SK-N-SH (cell line): ENCODE data around the gene KIF3B. TPM values are rescaled to one million over a fixed set of nuclear protein-coding genes. Genes with fewer than 3 reads are reported as not detected.

Experiments used
- CTCF ChIA-PET: fragments of 300-600, 350-600 bp; formaldehyde crosslinking; extraction: SDS; loops from one replicate; lab custom pipeline; 2021; lab: Yijun Ruan, JAX
- POLR2A ChIA-PET: fragments of 350-600 bp; sonication (Branson Sonifier 250); formaldehyde crosslinking; extraction: SDS; loops from one replicate; lab custom pipeline; 2020; ENCODE audit warnings: antibody characterized with exemption, inconsistent platforms; lab: Yijun Ruan, JAX
- DNase-seq: peaks from one replicate; pipeline ENCODE4 v3.0.0; 2012
- H2AFZ ChIP-seq: fragments of 200-600 bp; sonication (generic); 2 replicates; pipeline ENCODE4 v1.8.1; 2016; ENCODE audit warnings: antibody characterized with exemption, mild to moderate bottlenecking, low read depth
- H3F3A ChIP-seq: fragments of 200-600 bp; sonication (generic); replicated peaks from 2 replicates; pipeline ENCODE3; 2016; ENCODE audit warnings: antibody characterized with exemption, mild to moderate bottlenecking; ENCODE audit not compliant: insufficient read depth
- H3K27ac ChIP-seq, 2 experiments: fragments of 200-500 bp in 1 of 2; fragments of 200-600 bp in 1 of 2; sonication (Bioruptor generic) in 1 of 2; sonication (generic), shearing (Covaris generic) in 1 of 2; 2 replicates each; pipeline versions ENCODE4 v1.5.1 to v1.6.1; 2014 to 2016; ENCODE audit warnings: low read depth in 2 of 2, inconsistent platforms in 1 of 2, low read length in 1 of 2, mild to moderate bottlenecking in 1 of 2, mixed read lengths in 1 of 2
- H3K27me3 ChIP-seq: fragments of 200-600 bp; sonication (generic), shearing (Covaris generic); 2 replicates; pipeline ENCODE4 v1.6.1; 2016; ENCODE audit warnings: mixed run types; ENCODE audit not compliant: insufficient read depth
- H3K36me3 ChIP-seq, 2 experiments: fragments of 200-500 bp in 1 of 2; fragments of 200-600 bp in 1 of 2; sonication (Bioruptor generic) in 1 of 2; sonication (generic) in 1 of 2; replicated peaks in 1 of 2; 2 replicates each; pipeline versions ENCODE3 to v1.5.1; 2014 to 2016; ENCODE audit warnings: low read length in 1 of 2, mild to moderate bottlenecking in 1 of 2; ENCODE audit not compliant: insufficient read depth in 2 of 2, control insufficient read depth in 1 of 2
- H3K4me1 ChIP-seq, 2 experiments: fragments of 200-500 bp in 1 of 2; fragments of 200-600 bp in 1 of 2; sonication (Bioruptor generic) in 1 of 2; sonication (generic), shearing (Covaris generic) in 1 of 2; 2 replicates each; pipeline versions ENCODE4 v1.5.1 to v1.6.1; 2014 to 2016; ENCODE audit warnings: low read depth in 1 of 2, low read length in 1 of 2, mixed run types in 1 of 2; ENCODE audit not compliant: insufficient read depth in 2 of 2, control insufficient read depth in 1 of 2
- H3K4me2 ChIP-seq: fragments of 200-600 bp; sonication (generic), shearing (Covaris generic); 2 replicates; pipeline ENCODE4 v1.6.1; 2017; ENCODE audit warnings: mixed run types
- H3K4me3 ChIP-seq, 2 experiments: fragments of 200-500 bp in 1 of 2; fragments of 200-600 bp in 1 of 2; sonication (Bioruptor generic) in 1 of 2; sonication (generic), shearing (Covaris generic) in 1 of 2; 2 replicates each; pipeline versions ENCODE4 v1.5.1 to v1.8.1; 2014 to 2016; ENCODE audit warnings: low read depth in 2 of 2, inconsistent platforms in 1 of 2, low read length in 1 of 2, mild to moderate bottlenecking in 1 of 2, mixed read lengths in 1 of 2, moderate library complexity in 1 of 2
- H3K79me2 ChIP-seq: fragments of 200-600 bp; sonication (generic); 2 replicates; pipeline ENCODE4 v1.8.1; 2017; ENCODE audit warnings: mild to moderate bottlenecking; ENCODE audit not compliant: insufficient read depth
- H3K9ac ChIP-seq: fragments of 200-600 bp; sonication (generic); 2 replicates; pipeline ENCODE4 v1.6.1; 2017; ENCODE audit warnings: mixed run types
- H3K9me2 ChIP-seq: fragments of 200-600 bp; sonication (generic); 2 replicates; pipeline ENCODE4 v1.6.1; 2017; ENCODE audit warnings: mixed run types
- H3K9me3 ChIP-seq: fragments of 200-600 bp; sonication (generic); 2 replicates; pipeline ENCODE4 v1.6.1; 2017; ENCODE audit warnings: mixed run types, mild to moderate bottlenecking, moderate library complexity
- H4K20me1 ChIP-seq: fragments of 200-600 bp; sonication (generic); 2 replicates; pipeline ENCODE4 v1.6.1; 2017; ENCODE audit warnings: mild to moderate bottlenecking, mixed run types; ENCODE audit not compliant: insufficient read depth
- GABPA ChIP-seq: IDR thresholded peaks from 2 replicates; pipeline ENCODE4 v1.4.0; 2012; ENCODE audit warnings: low read depth, mild to moderate bottlenecking
- JUND ChIP-seq: IDR thresholded peaks from 2 replicates; pipeline ENCODE4 v1.4.0; 2012
- MAX ChIP-seq: IDR thresholded peaks from 2 replicates; pipeline ENCODE4 v1.4.0; 2012; ENCODE audit warnings: low read depth
- NFIC ChIP-seq: IDR thresholded peaks from 2 replicates; pipeline ENCODE4 v1.4.0; 2012; ENCODE audit warnings: borderline replicate concordance
- RCOR1 ChIP-seq: fragments of 150-350 bp; IDR thresholded peaks from 2 replicates; pipeline ENCODE4 v1.6.1; 2017; ENCODE audit warnings: antibody characterized with exemption, low read length
- RFX5 ChIP-seq: IDR thresholded peaks from 2 replicates; pipeline ENCODE4 v1.6.1; 2012; ENCODE audit warnings: mild to moderate bottlenecking, improper control_type of control experiment, low read length
- SIN3A ChIP-seq: IDR thresholded peaks from 2 replicates; pipeline ENCODE4 v1.6.1; 2012; ENCODE audit warnings: low read depth, mild to moderate bottlenecking, low read length, moderate library complexity, borderline replicate concordance
- TAF1 ChIP-seq: IDR thresholded peaks from 2 replicates; pipeline ENCODE4 v1.6.1; 2012; ENCODE audit warnings: low read depth, mild to moderate bottlenecking, low read length, moderate library complexity, borderline replicate concordance
- TCF12 ChIP-seq: IDR thresholded peaks from 2 replicates; pipeline ENCODE4 v1.4.0; 2012
- TEAD4 ChIP-seq: IDR thresholded peaks from 2 replicates; pipeline ENCODE4 v1.4.0; 2012; ENCODE audit warnings: mild to moderate bottlenecking, borderline replicate concordance; ENCODE audit not compliant: insufficient read depth
- USF2 ChIP-seq: fragments of 150-350 bp; IDR thresholded peaks from 2 replicates; pipeline ENCODE4 v1.6.1; 2017; ENCODE audit warnings: antibody characterized with exemption, low read length, low read depth, borderline replicate concordance
- YY1 ChIP-seq: IDR thresholded peaks from 2 replicates; pipeline ENCODE4 v1.4.0; 2012; ENCODE audit warnings: low read depth, mild to moderate bottlenecking
- whole genome bisulfite sequencing: methylation state at CpG from one replicate; pipeline ENCODE4 v1.1.6; 2017; ENCODE audit warnings: low lambda C conversion rate; 5-methylcytosine and 5-hydroxymethylcytosine counted together
- polyA plus RNA-seq, 3 experiments: library from polyadenylated mRNA; depleted of rRNA; stranded (reverse); fragments of >200 nt; gene quantifications; 2 replicates each; pipeline ENCODE4 v1.2.3, GENCODE V29; 2012

KIF3B gene
- polyA plus RNA-seq, 1 of the 3 experiments (the other 2 are of a cell fraction), result 18.6 TPM

DNA sequence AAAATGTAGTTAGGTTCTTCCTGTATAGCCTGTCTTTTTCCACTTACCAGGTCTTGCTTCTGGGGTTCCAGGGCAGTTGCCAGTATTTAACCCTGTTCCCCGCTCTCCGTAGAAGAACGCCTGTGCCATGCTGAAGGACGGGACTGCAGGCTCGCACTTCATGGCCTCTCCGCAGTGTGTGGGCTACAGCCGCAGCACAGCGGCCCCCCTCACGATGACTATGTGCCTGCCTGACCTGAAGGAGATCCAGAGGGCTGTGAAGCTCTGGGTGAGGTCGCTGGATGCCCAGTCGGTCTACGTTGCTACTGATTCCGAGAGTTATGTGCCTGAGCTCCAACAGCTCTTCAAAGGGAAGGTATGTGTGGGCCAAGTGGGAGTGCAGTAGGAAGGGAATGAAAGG is 46.7 kb upstream of the KIF3B start:
- Histone ChIP-seq H4K20me1 (no peaks in the 10 kb centered on the region), H3K4me3 (no peak overlapping the region), H3K9me2 (no peaks in the 10 kb centered on the region), H3K4me2 (no peak overlapping the region), H3K79me2 (no peaks in the 10 kb centered on the region), H2AFZ (no peak overlapping the region), H3K27me3 (no peaks in the 10 kb centered on the region), H3K27ac (no peak overlapping the region), H3K9me3 (no peaks in the 10 kb centered on the region), H3K9ac (no peak overlapping the region), H3K4me1 (no peaks in the 10 kb centered on the region), H3F3A (no peaks in the 10 kb centered on the region), H3K36me3 (peaks cover 22 to 61% of the 10 kb centered on the region in 2 experiments)
- TF ChIP-seq YY1 (no peak), USF2 (no peak), GABPA (no peak), TAF1 (no peak), TCF12 (no peak), TEAD4 (no peak), RFX5 (no peak), JUND (no peak), MAX (no peak), NFIC (no peak)
- WGBS, result 90% methylated on average over 8 of the region's 13 CpGs
- CTCF ChIA-PET, result interaction anchor here (0.6 kb wide), 1 partner anchor 245 kb away, joined by 3 read pairs; no protein-coding TSS in a partner anchor
- no peak for DNase-seq
- POLR2A ChIA-PET, result interaction anchor here (0.6 kb wide), 1 partner anchor 119 kb away, joined by 3 read pairs; no protein-coding TSS in a partner anchor

DNA sequence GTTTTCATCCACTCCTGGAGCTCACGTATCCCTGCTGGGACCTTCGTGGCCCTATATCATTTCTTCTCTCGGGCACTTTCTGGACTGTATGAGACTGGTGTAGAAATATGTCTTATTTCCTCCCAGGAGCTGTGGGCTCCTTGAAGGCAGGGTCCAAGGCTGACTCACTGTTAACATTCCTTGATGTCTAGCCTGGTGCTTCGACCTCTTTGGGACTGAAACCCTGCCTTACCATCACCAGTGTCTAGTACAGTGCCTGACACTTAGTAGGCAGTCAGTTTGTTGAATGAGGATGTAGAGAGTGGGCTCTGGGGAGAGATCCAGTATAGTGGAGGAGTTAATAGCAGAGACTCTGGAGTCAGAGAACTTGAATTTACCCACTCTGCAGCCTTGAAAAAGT is 46.2 kb upstream of the KIF3B start:
- 99% methylated on average over 4 of the region's 4 CpGs for WGBS
- TF ChIP-seq JUND, result no peak
- TF ChIP-seq RCOR1, result no peak
- no peak for TF ChIP-seq MAX
- TF ChIP-seq TEAD4, result no peak
- TF ChIP-seq NFIC, result no peak
- TF ChIP-seq SIN3A, result no peak
- H3K27ac ChIP-seq, result no peak overlapping the region
- no peaks in the 10 kb centered on the region for H3K9me2 ChIP-seq
- DNase-seq, result no peak
- no peaks in the 10 kb centered on the region for H3K9me3 ChIP-seq
- H4K20me1 ChIP-seq, result no peaks in the 10 kb centered on the region
- no peaks in the 10 kb centered on the region for H3K79me2 ChIP-seq
- ChIA-PET CTCF (no interaction called here), POLR2A (no interaction called here)
- no peak overlapping the region for H2AFZ ChIP-seq
- no peaks in the 10 kb centered on the region for H3K4me1 ChIP-seq
- no peak overlapping the region for H3K4me3 ChIP-seq
- no peak overlapping the region for H3K9ac ChIP-seq
- peaks cover 20 to 61% of the 10 kb centered on the region in 2 experiments for H3K36me3 ChIP-seq
- no peaks in the 10 kb centered on the region for H3K27me3 ChIP-seq
- H3F3A ChIP-seq, result no peaks in the 10 kb centered on the region
- no peak overlapping the region for H3K4me2 ChIP-seq
